K562 (cell line): ENCODE data around the gene MRGPRF. TPM values are rescaled to one million over a fixed set of nuclear protein-coding genes. Genes with fewer than 3 reads are reported as not detected.

ENCODE experiments used
- ATAC-seq: fragments of 200-7000 bp; cut with Tn5 transposase; 3 replicates; pipeline ENCODE4 v1.9.1; 2020; ENCODE audit warnings: moderate library complexity
- BruUV-seq: library from RNA; stranded (reverse); fragments of 400-500 nt; replicated peaks from 2 replicates; lab custom pipeline; 2021; lab: Mats Ljungman, UMichigan
- CTCF ChIA-PET: fragments of 300-600 bp; formaldehyde crosslinking; extraction: SDS; loops from one replicate; lab custom pipeline; 2021; ENCODE audit warnings: low intra/inter-chr PET ratio; lab: Yijun Ruan, JAX
- POLR2A ChIA-PET: fragments of 300-600, 350-650 bp; sonication (Branson Sonifier 250); formaldehyde crosslinking; extraction: SDS; loops from one replicate; lab custom pipeline; 2021; ENCODE audit warnings: antibody characterized with exemption, inconsistent platforms; lab: Yijun Ruan, JAX
- DNase-seq, 4 experiments: peaks; one replicate each; pipeline versions ENCODE4 v3.0.0 to v3.0.0-alpha.2; 2011 to 2018; ENCODE audit warnings: low spot score in 3 of 4, mixed read lengths in 3 of 4; ENCODE audit errors: extremely low read depth in 1 of 4
- FAIRE-seq: peaks from 2 replicates; lab custom pipeline; 2011; peaks lifted over from hg19 to GRCh38; lab: Jason Lieb, UNC
- H2AFZ ChIP-seq: 2 replicates; pipeline ENCODE4 v1.6.0; 2011; ENCODE audit warnings: low read depth, low read length, control low read depth, inconsistent platforms
- H3K27ac ChIP-seq: fragments of 200-600 bp; 3 replicates; pipeline ENCODE4 v1.8.0; 2011; ENCODE audit warnings: low read depth, mild to moderate bottlenecking, control low read depth, inconsistent platforms, low read length, moderate library complexity, mixed read lengths; ENCODE audit errors: extremely low read depth
- H3K27me3 ChIP-seq, 2 experiments: fragments of 300-600 bp in 1 of 2; 2 replicates in 1 of 2; 3 replicates in 1 of 2; pipeline versions ENCODE4 v1.6.0 to v1.8.0; 2011; ENCODE audit warnings: inconsistent platforms in 2 of 2, low read length in 2 of 2, mild to moderate bottlenecking in 1 of 2, mixed read lengths in 1 of 2, moderate library complexity in 1 of 2; ENCODE audit not compliant: control insufficient read depth in 2 of 2, insufficient read depth in 2 of 2
- H3K36me3 ChIP-seq: fragments of 300-600 bp; 3 replicates; pipeline ENCODE4 v1.8.0; 2011; ENCODE audit warnings: mild to moderate bottlenecking, low read length, inconsistent platforms; ENCODE audit not compliant: control insufficient read depth, insufficient read depth
- H3K4me1 ChIP-seq, 2 experiments: fragments of 200-600 bp in 1 of 2; replicated peaks in 1 of 2; 2 replicates in 1 of 2; 3 replicates in 1 of 2; pipeline versions ENCODE4 v1.5.1 to v1.8.0; 2011; ENCODE audit warnings: inconsistent platforms in 2 of 2, low read length in 2 of 2, mild to moderate bottlenecking in 1 of 2, mixed read lengths in 1 of 2, moderate library complexity in 1 of 2; ENCODE audit not compliant: control insufficient read depth in 2 of 2, insufficient read depth in 2 of 2
- H3K4me2 ChIP-seq: 2 replicates; pipeline ENCODE4 v1.6.1; 2011; ENCODE audit warnings: low read length, control low read depth, inconsistent platforms, mixed read lengths; ENCODE audit not compliant: insufficient read depth
- H3K4me3 ChIP-seq: fragments of 200-600 bp; sonication (generic), shearing (Covaris generic); 2 replicates; pipeline ENCODE4 v1.5.1; 2016; ENCODE audit warnings: control low read depth, inconsistent platforms
- H3K79me2 ChIP-seq: fragments of 200-600 bp; 3 replicates; pipeline ENCODE4 v1.8.0; 2011; ENCODE audit warnings: low read length, inconsistent platforms; ENCODE audit not compliant: control insufficient read depth, insufficient read depth
- H3K9ac ChIP-seq, 2 experiments: 2 replicates each; pipeline versions ENCODE4 v1.6.0 to v1.6.1; 2011; ENCODE audit warnings: low read depth in 2 of 2, low read length in 2 of 2, control low read depth in 1 of 2, inconsistent platforms in 1 of 2, mild to moderate bottlenecking in 1 of 2, mixed read lengths in 1 of 2; ENCODE audit not compliant: insufficient read depth in 1 of 2
- H3K9me1 ChIP-seq: one replicate; pipeline ENCODE4 v1.6.0; 2011; ENCODE audit warnings: inconsistent platforms, mild to moderate bottlenecking, low read length, moderate library complexity; ENCODE audit not compliant: control insufficient read depth, insufficient read depth
- H3K9me3 ChIP-seq: replicated peaks from 2 replicates; pipeline ENCODE4 v1.5.1; 2011; ENCODE audit warnings: low read depth, low read length, inconsistent platforms; ENCODE audit not compliant: control insufficient read depth, insufficient read depth
- H4K20me1 ChIP-seq: replicated peaks from 2 replicates; pipeline ENCODE4 v1.6.1; 2011; ENCODE audit warnings: low read length, inconsistent platforms, mixed read lengths; ENCODE audit not compliant: control insufficient read depth, insufficient read depth
- ATF4 ChIP-seq: fragments of 450-650 bp; formaldehyde crosslinking; IDR thresholded peaks from 2 replicates; pipeline ENCODE4 v1.4.0; 2022; ENCODE audit warnings: mild to moderate bottlenecking, moderate library complexity
- ZBTB33 ChIP-seq: sonication (generic); formaldehyde crosslinking; IDR thresholded peaks from 2 replicates; pipeline ENCODE4 v1.8.1; 2023; ENCODE audit warnings: mild to moderate bottlenecking, missing genetic modification reagents
- WGBS: fragments of 100-300 bp; shearing (Covaris generic); methylation state at CpG from one replicate; pipeline ENCODE4 v1.1.6; 2016; ENCODE audit warnings: low coverage, mixed read lengths; ENCODE audit not compliant: insufficient coverage; ENCODE audit errors: missing lambda C conversion rate; 5-methylcytosine and 5-hydroxymethylcytosine counted together
- in situ Hi-C: fragments of 300-500 bp; cut with MboI; formaldehyde crosslinking; loops from 4 replicates; pipeline ENCODE4 v1.15.0; 2018; ENCODE audit warnings: inconsistent platforms, mixed read lengths
- intact Hi-C: fragments of 100-400 bp; cut with micrococcal nuclease; formaldehyde crosslinking; loops from 2 replicates; pipeline ENCODE4 v1.14.2; 2022
- polyA plus RNA-seq, 8 experiments: library from polyadenylated mRNA; depleted of rRNA in 4 of 8; stranded (reverse) in 5 of 8; unstranded in 3 of 8; fragments of >200 nt; fragmentation: Nextera tagmentation in 2 of 8; fragmentation: Illumina TruSeq in 1 of 8; extraction: Ambion mirVana in 2 of 8; extraction: Trizol in 1 of 8; gene quantifications; 2 replicates each; pipeline versions ENCODE4 v1.2.1 to v1.2.3, GENCODE V29; 2011 to 2014; ENCODE audit warnings: inconsistent platforms in 1 of 8, missing spikeins in 1 of 8
- total RNA-seq, 7 experiments: library from RNA; depleted of rRNA in 6 of 7; stranded (reverse); fragments of >200 nt in 6 of 7; fragmentation: Illumina TruSeq in 2 of 7; extraction: Trizol in 2 of 7; gene quantifications; 2 replicates each; pipeline versions ENCODE4 v1.2.1 to v1.2.3, GENCODE V29; 2011 to 2021; ENCODE audit warnings: low replicate concordance in 1 of 7

Gene MRGPRF
- total and polyA plus RNA-seq, 9 of the 15 experiments (the other 6 are each of a cell fraction or from before 2014, with no cell fraction given) = not detected

- no peaks in the 10 kb centered on the region for H3K9me3 ChIP-seq
- H3K79me2 ChIP-seq = no peaks in the 10 kb centered on the region
- DNase-seq (no peak), FAIRE-seq (no peak)
- H3K27me3 ChIP-seq = peaks cover 70 to 98% of the 10 kb centered on the region in 2 experiments; a peak in 4 of 5 replicates
- H4K20me1 ChIP-seq = peaks cover 12% of the 10 kb centered on the region
- H3K4me3 ChIP-seq = no peak overlapping the region
- H3K9me1 ChIP-seq = no peaks in the 10 kb centered on the region
- CTCF ChIA-PET = no interaction called here
- H2AFZ ChIP-seq = no peak overlapping the region
- H3K27ac ChIP-seq = no peak overlapping the region
- no peak overlapping the region for H3K4me2 ChIP-seq
- peaks cover 0 to 20% of the 10 kb centered on the region in 2 experiments; a peak in 3 of 5 replicates for H3K4me1 ChIP-seq
- no peaks in the 10 kb centered on the region for H3K36me3 ChIP-seq
- no peak for TF ChIP-seq ZBTB33 (CRISPR knock-in tag)
- no peak for TF ChIP-seq ATF4
- TF ChIP-seq, all 486 proteins: peak for 0
- WGBS = 4% methylated on average over 23 of the region's 23 CpGs
- in situ Hi-C loops = no loop called here
- POLR2A ChIA-PET = interaction anchor here (0.6 to 2.3 kb wide), 2 partner anchors 10 to 345 kb away, joined by 3 to 8 read pairs; no protein-coding TSS in a partner anchor
- ATAC-seq = no peak; the same call in 2 of the 3 replicates
- BruUV-seq = no TSS peak
- intact Hi-C loops = no loop called here
- H3K9ac ChIP-seq = 0 out of 4 replicates have a peak overlapping the region, but pooled peaks of 1 of the 2 experiments have one; percentile 48
Observed at GRCh38 chr11:69001243-69002081, 11.6 kb downstream of the MRGPRF start.
